HG03378 (cell line): ENCODE results near the gene GCLM.
A peak's percentile ranks its signal among the peaks of the same experiment; 100 is the strongest.
"Not testable (repeated sequence)": the region's sequence is repeated elsewhere in the genome, so short reads cannot be mapped to it uniquely, and the experiment has no call there.

Source experiments
- ATAC-seq: cut with Tn5 transposase; IDR thresholded peaks from one replicate; pipeline ENCODE4 v1.9.1; 2021; ENCODE audit warnings: mild to moderate bottlenecking, moderate library complexity; ENCODE audit not compliant: unreplicated experiment

The GCLM gene

GRCh38 chr1:93909146-93910050, at the start of gene GCLM:
Gene GCLM (minus strand): TSS chr1:93909430. CDS start chr1:93909163, 267 bp downstream.
- ATAC-seq: peak; percentile 90

- ATAC-seq: no peak
Observed at GRCh38 chr1:93958726-93959100, 49.5 kb upstream of the GCLM start.

- ATAC-seq: no peak
Observed at GRCh38 chr1:93958032-93958725, 48.9 kb upstream of the GCLM start.

- no peak for ATAC-seq
Observed at GRCh38 chr1:93955765-93956164, 46.5 kb upstream of the GCLM start.

- ATAC-seq: not testable (repeated sequence)
Observed at GRCh38 chr1:93947002-93947686, 37.9 kb upstream of the GCLM start.

- ATAC-seq: no peak
Observed at GRCh38 chr1:93938461-93939145, 29.4 kb upstream of the GCLM start.

- ATAC-seq: no peak
Observed at GRCh38 chr1:93937997-93938396, 28.8 kb upstream of the GCLM start.

GRCh38 chr1:93925206-93925605, 16.0 kb upstream of the GCLM start:
- no peak for ATAC-seq

GRCh38 chr1:93919780-93920179, 10.6 kb upstream of the GCLM start:
- ATAC-seq: no peak

- ATAC-seq: no peak
Observed at GRCh38 chr1:93917302-93917701, 8.1 kb upstream of the GCLM start.

- ATAC-seq: not testable (repeated sequence)
Observed at GRCh38 chr1:93910880-93911279, 1.6 kb upstream of the GCLM start.

GRCh38 chr1:93910305-93910704, 1.1 kb upstream of the GCLM start:
- no peak for ATAC-seq

GRCh38 chr1:93908394-93909145, 660 bp downstream of the GCLM start:
- peak; percentile 37 for ATAC-seq

- no peak for ATAC-seq
Observed at GRCh38 chr1:93907718-93908117, 1.5 kb downstream of the GCLM start.

- no peak for ATAC-seq
Observed at GRCh38 chr1:93906480-93906879, 2.8 kb downstream of the GCLM start.

GRCh38 chr1:93905734-93906133, 3.5 kb downstream of the GCLM start:
- ATAC-seq: no peak

GRCh38 chr1:93905051-93905450, 4.2 kb downstream of the GCLM start:
- ATAC-seq: no peak

- no peak for ATAC-seq
Observed at GRCh38 chr1:93904228-93904627, 5.0 kb downstream of the GCLM start.

GRCh38 chr1:93900723-93901504, 8.3 kb downstream of the GCLM start:
- ATAC-seq: no peak
